Neural cell (in vitro differentiated cells): ENCODE data around the gene APBA2. TPM values are rescaled to one million over a fixed set of nuclear protein-coding genes. Genes with fewer than 3 reads are reported as not detected.

Source experiments
- H2AFZ ChIP-seq: fragments of 200-600, 300-800 bp; sonication (generic), shearing (Covaris generic); 2 replicates; pipeline ENCODE4 v1.6.0; 2014; ENCODE audit warnings: low read depth, mild to moderate bottlenecking, antibody characterized with exemption, low read length, moderate library complexity
- H3F3A ChIP-seq: fragments of 200-600 bp; shearing (Covaris generic); 2 replicates; pipeline ENCODE4 v1.6.1; 2016; ENCODE audit warnings: mild to moderate bottlenecking, moderate library complexity, mixed read lengths, antibody characterized with exemption, low read length; ENCODE audit not compliant: insufficient read depth, poor library complexity, severe bottlenecking
- H3K27ac ChIP-seq: fragments of 200-600, 300-800 bp; sonication (generic), shearing (Covaris generic); 2 replicates; pipeline ENCODE4 v1.5.1; 2014; ENCODE audit warnings: mild to moderate bottlenecking, low read length, moderate library complexity
- H3K27me3 ChIP-seq: fragments of 300-800, 200-600 bp; sonication (generic), shearing (Covaris generic); 2 replicates; pipeline ENCODE4 v1.6.0; 2014; ENCODE audit warnings: mild to moderate bottlenecking, low read depth, low read length, moderate library complexity; ENCODE audit not compliant: insufficient read depth
- H3K36me3 ChIP-seq: fragments of 300-800, 200-600 bp; sonication (generic), shearing (Covaris generic); 2 replicates; pipeline ENCODE4 v1.5.1; 2014; ENCODE audit warnings: mild to moderate bottlenecking, antibody characterized with exemption, low read length, moderate library complexity; ENCODE audit not compliant: insufficient read depth
- H3K4me2 ChIP-seq: fragments of 300-800, 200-600 bp; sonication (generic), shearing (Covaris generic); 2 replicates; pipeline ENCODE4 v1.6.0; 2014; ENCODE audit warnings: mild to moderate bottlenecking, low read length
- H3K4me3 ChIP-seq: fragments of 300-800, 200-600 bp; sonication (generic), shearing (Covaris generic); 2 replicates; pipeline ENCODE4 v1.5.1; 2014; ENCODE audit warnings: mild to moderate bottlenecking, low read length, moderate library complexity
- H3K79me2 ChIP-seq: fragments of 200-600 bp; shearing (Covaris generic); replicated peaks from 2 replicates; pipeline ENCODE4 v1.6.0; 2014; ENCODE audit warnings: mild to moderate bottlenecking, low read length, moderate library complexity; ENCODE audit not compliant: insufficient read depth
- H3K9ac ChIP-seq: fragments of 300-800, 200-600 bp; sonication (generic), shearing (Covaris generic); 2 replicates; pipeline ENCODE4 v1.6.1; 2016; ENCODE audit warnings: mild to moderate bottlenecking, low read length, mixed read lengths
- H3K9me2 ChIP-seq: fragments of 200-600 bp; shearing (Covaris generic); 2 replicates; pipeline ENCODE4 v1.6.1; 2016; ENCODE audit warnings: mild to moderate bottlenecking, low read length, mixed read lengths; ENCODE audit not compliant: insufficient read depth
- H3K9me3 ChIP-seq: fragments of 200-600, 300-800 bp; sonication (generic), shearing (Covaris generic); 2 replicates; pipeline ENCODE4 v1.6.1; 2016; ENCODE audit warnings: mild to moderate bottlenecking, mixed run types, low read length, moderate library complexity, mixed read lengths
- H4K20me1 ChIP-seq: fragments of 200-600 bp; shearing (Covaris generic); 2 replicates; pipeline ENCODE4 v1.6.1; 2016; ENCODE audit warnings: mild to moderate bottlenecking, mixed run types; ENCODE audit not compliant: insufficient read depth
- EP300 ChIP-seq: fragments of 450-650 bp; conservative IDR thresholded peaks from 2 replicates; pipeline ENCODE4 v1.6.1; 2014; ENCODE audit warnings: antibody characterized with exemption, mild to moderate bottlenecking, moderate library complexity; ENCODE audit not compliant: poor library complexity, severe bottlenecking
- EZH2 ChIP-seq: fragments of 200-600, 300-800 bp; shearing (Covaris generic), sonication (generic); IDR thresholded peaks from 2 replicates; pipeline ENCODE4 v1.6.1; 2014; ENCODE audit warnings: antibody characterized with exemption, low read length, borderline replicate concordance, mild to moderate bottlenecking; ENCODE audit not compliant: insufficient read depth, poor library complexity, severe bottlenecking
- MXI1 ChIP-seq: fragments of 450-650 bp; conservative IDR thresholded peaks from 2 replicates; pipeline ENCODE4 v1.6.1; 2014; ENCODE audit warnings: antibody characterized with exemption, mild to moderate bottlenecking; ENCODE audit not compliant: poor library complexity, severe bottlenecking
- POLR2AphosphoS5 ChIP-seq: IDR thresholded peaks from 2 replicates; pipeline ENCODE4 v1.6.1; 2012
- RAD21 ChIP-seq: fragments of 450-650 bp; conservative IDR thresholded peaks from 2 replicates; pipeline ENCODE4 v1.6.1; 2014; ENCODE audit warnings: antibody characterized with exemption, mild to moderate bottlenecking, moderate library complexity
- SMC3 ChIP-seq: fragments of 450-650 bp; conservative IDR thresholded peaks from 2 replicates; pipeline ENCODE4 v1.6.1; 2014; ENCODE audit warnings: antibody characterized with exemption, mild to moderate bottlenecking, moderate library complexity; ENCODE audit not compliant: poor library complexity
- TAF1 ChIP-seq: IDR thresholded peaks from 2 replicates; pipeline ENCODE4 v1.6.1; 2012; ENCODE audit warnings: low read depth
- polyA plus RNA-seq: library from polyadenylated mRNA; depleted of rRNA; stranded (reverse); fragments of >200 nt; gene quantifications from 2 replicates; pipeline ENCODE4 v1.2.3, GENCODE V29; 2014
- TF ChIP-seq, protein P1 (sequence below): IDR thresholded peaks from 2 replicates; pipeline ENCODE4 v1.6.1; 2012; ENCODE audit warnings: borderline replicate concordance
- TF ChIP-seq, protein P2 (sequence below): fragments of 450-650 bp; IDR thresholded peaks from 2 replicates; pipeline ENCODE4 v1.5.1; 2014; ENCODE audit warnings: antibody characterized with exemption, mild to moderate bottlenecking, moderate library complexity; ENCODE audit not compliant: poor library complexity, severe bottlenecking

Gene APBA2
- polyA plus RNA-seq, 1 donor from 2014 or later: 134 TPM

DNA sequence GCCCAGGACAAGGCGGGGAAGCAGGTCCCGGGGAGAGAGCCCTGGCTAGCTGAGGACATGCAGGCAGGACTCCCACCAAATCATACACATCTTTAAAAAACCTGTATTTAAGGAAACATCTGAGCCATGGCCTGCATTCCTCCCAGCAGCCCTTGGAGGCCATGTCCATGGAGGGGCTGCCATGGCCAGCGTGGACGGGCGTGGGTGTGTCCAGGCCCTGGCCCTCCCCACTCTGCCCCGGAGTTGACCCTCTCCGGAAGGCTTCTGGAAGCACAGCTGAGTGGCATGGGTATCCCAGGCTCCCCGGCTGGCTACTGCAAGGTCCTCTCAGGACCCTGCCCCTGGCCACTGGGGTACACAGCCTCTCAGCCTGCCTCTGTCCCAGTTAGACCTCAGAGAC lies 234.1 kb downstream of the APBA2 start:
- no peak overlapping the region for H3K4me3 ChIP-seq
- no peaks in the 10 kb centered on the region for H3K79me2 ChIP-seq
- H3F3A ChIP-seq: no peaks in the 10 kb centered on the region
- no peaks in the 10 kb centered on the region for H3K9me3 ChIP-seq
- no peak overlapping the region for H3K27ac ChIP-seq
- H3K9me2 ChIP-seq: no peaks in the 10 kb centered on the region
- H3K9ac ChIP-seq: no peak overlapping the region
- H4K20me1 ChIP-seq: no peaks in the 10 kb centered on the region
- TF ChIP-seq MXI1 (no peak), TAF1 (no peak)
- TF ChIP-seq, protein P1, sequence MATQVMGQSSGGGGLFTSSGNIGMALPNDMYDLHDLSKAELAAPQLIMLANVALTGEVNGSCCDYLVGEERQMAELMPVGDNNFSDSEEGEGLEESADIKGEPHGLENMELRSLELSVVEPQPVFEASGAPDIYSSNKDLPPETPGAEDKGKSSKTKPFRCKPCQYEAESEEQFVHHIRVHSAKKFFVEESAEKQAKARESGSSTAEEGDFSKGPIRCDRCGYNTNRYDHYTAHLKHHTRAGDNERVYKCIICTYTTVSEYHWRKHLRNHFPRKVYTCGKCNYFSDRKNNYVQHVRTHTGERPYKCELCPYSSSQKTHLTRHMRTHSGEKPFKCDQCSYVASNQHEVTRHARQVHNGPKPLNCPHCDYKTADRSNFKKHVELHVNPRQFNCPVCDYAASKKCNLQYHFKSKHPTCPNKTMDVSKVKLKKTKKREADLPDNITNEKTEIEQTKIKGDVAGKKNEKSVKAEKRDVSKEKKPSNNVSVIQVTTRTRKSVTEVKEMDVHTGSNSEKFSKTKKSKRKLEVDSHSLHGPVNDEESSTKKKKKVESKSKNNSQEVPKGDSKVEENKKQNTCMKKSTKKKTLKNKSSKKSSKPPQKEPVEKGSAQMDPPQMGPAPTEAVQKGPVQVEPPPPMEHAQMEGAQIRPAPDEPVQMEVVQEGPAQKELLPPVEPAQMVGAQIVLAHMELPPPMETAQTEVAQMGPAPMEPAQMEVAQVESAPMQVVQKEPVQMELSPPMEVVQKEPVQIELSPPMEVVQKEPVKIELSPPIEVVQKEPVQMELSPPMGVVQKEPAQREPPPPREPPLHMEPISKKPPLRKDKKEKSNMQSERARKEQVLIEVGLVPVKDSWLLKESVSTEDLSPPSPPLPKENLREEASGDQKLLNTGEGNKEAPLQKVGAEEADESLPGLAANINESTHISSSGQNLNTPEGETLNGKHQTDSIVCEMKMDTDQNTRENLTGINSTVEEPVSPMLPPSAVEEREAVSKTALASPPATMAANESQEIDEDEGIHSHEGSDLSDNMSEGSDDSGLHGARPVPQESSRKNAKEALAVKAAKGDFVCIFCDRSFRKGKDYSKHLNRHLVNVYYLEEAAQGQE: no peak
- TF ChIP-seq, protein P2, sequence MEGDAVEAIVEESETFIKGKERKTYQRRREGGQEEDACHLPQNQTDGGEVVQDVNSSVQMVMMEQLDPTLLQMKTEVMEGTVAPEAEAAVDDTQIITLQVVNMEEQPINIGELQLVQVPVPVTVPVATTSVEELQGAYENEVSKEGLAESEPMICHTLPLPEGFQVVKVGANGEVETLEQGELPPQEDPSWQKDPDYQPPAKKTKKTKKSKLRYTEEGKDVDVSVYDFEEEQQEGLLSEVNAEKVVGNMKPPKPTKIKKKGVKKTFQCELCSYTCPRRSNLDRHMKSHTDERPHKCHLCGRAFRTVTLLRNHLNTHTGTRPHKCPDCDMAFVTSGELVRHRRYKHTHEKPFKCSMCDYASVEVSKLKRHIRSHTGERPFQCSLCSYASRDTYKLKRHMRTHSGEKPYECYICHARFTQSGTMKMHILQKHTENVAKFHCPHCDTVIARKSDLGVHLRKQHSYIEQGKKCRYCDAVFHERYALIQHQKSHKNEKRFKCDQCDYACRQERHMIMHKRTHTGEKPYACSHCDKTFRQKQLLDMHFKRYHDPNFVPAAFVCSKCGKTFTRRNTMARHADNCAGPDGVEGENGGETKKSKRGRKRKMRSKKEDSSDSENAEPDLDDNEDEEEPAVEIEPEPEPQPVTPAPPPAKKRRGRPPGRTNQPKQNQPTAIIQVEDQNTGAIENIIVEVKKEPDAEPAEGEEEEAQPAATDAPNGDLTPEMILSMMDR: no peak
- H2AFZ ChIP-seq: no peak overlapping the region
- no peak overlapping the region for H3K4me2 ChIP-seq
- H3K27me3 ChIP-seq: no peaks in the 10 kb centered on the region
- no peaks in the 10 kb centered on the region for H3K36me3 ChIP-seq

DNA sequence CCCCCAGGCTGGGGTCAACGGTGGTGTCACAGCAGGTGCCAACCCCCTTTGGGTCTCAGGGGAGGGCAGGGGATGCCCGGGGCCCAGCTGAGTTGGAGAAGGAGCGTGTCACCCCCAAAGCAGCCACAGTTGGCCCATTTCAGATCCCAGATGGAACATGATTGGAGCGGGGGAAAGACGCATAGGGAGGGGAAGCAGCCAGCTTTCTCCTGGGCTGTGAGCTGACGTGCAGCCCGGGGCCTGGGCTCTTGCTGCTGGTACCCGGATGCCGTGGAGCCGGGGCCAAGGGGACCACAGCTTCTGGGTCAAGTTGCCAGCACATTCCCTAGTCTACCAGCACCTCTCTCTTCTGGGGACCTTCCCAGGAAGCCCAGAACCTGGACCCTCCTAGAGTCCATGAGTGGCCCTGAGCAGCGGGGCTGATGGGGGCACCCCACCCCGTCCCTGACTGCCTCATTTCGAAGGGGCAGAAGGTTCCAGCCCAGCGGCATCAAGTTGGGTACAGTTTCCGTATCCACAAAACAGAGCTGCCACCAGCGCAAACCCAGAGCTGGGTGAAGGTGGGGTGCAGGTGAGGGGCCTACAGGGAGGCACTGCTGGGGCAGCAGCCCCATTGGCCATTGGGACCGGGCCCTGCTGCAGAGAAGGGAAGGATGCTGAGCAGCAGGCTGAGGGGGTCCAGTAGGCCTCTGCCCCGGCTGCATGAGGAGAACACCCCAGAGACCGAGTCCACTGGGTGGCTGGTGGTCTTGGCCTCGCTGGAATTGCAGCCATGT lies 235.0 kb downstream of the APBA2 start:
- no peaks in the 10 kb centered on the region for H3K9me3 ChIP-seq
- H3K27me3 ChIP-seq: no peaks in the 10 kb centered on the region
- no peaks in the 10 kb centered on the region for H3F3A ChIP-seq
- H3K79me2 ChIP-seq: no peaks in the 10 kb centered on the region
- no peak overlapping the region for H2AFZ ChIP-seq
- no peak overlapping the region for H3K9ac ChIP-seq
- H4K20me1 ChIP-seq: no peaks in the 10 kb centered on the region
- H3K27ac ChIP-seq: no peak overlapping the region
- H3K4me2 ChIP-seq: no peak overlapping the region
- H3K4me3 ChIP-seq: no peak overlapping the region
- no peaks in the 10 kb centered on the region for H3K36me3 ChIP-seq
- no peaks in the 10 kb centered on the region for H3K9me2 ChIP-seq
- no peak for TF ChIP-seq MXI1
- no peak for TF ChIP-seq RAD21
- TF ChIP-seq, protein P1: no peak
- no peak for TF ChIP-seq EP300
- TF ChIP-seq, protein P2: no peak
- no peak for TF ChIP-seq EZH2
- TF ChIP-seq POLR2AphosphoS5: no peak
- TF ChIP-seq TAF1: no peak
- TF ChIP-seq SMC3: no peak
